Measurements from ENCODE around the gene ITIH2. TPM values are rescaled to one million over a fixed set of nuclear protein-coding genes. Genes with fewer than 3 reads are reported as not detected.

The ITIH2 gene, protein sequence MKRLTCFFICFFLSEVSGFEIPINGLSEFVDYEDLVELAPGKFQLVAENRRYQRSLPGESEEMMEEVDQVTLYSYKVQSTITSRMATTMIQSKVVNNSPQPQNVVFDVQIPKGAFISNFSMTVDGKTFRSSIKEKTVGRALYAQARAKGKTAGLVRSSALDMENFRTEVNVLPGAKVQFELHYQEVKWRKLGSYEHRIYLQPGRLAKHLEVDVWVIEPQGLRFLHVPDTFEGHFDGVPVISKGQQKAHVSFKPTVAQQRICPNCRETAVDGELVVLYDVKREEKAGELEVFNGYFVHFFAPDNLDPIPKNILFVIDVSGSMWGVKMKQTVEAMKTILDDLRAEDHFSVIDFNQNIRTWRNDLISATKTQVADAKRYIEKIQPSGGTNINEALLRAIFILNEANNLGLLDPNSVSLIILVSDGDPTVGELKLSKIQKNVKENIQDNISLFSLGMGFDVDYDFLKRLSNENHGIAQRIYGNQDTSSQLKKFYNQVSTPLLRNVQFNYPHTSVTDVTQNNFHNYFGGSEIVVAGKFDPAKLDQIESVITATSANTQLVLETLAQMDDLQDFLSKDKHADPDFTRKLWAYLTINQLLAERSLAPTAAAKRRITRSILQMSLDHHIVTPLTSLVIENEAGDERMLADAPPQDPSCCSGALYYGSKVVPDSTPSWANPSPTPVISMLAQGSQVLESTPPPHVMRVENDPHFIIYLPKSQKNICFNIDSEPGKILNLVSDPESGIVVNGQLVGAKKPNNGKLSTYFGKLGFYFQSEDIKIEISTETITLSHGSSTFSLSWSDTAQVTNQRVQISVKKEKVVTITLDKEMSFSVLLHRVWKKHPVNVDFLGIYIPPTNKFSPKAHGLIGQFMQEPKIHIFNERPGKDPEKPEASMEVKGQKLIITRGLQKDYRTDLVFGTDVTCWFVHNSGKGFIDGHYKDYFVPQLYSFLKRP
- not detected in 2 replicates for total RNA-seq

DNA sequence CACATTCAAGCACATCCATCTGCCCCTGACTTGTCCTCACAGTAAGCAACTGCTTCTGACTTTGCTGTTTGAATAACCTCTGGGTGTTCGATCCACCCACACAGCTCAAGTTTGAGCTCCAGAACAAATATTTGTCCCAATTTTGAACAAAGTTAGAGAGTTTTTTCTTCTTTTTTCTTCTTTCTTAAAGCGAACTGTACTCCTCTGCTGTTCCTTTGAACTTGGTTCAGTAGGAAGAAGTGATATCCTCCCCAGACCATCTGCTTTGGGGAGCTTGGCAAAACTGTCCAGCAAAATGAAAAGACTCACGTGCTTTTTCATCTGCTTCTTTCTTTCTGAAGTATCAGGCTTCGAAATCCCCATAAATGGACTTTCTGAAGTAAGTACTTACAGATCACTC is at the start of gene ITIH2:
Gene ITIH2 (plus strand): TSS at position 177 of the 400 bp plus-strand sequence. CDS start 119 bp downstream, at position 296.

DNA sequence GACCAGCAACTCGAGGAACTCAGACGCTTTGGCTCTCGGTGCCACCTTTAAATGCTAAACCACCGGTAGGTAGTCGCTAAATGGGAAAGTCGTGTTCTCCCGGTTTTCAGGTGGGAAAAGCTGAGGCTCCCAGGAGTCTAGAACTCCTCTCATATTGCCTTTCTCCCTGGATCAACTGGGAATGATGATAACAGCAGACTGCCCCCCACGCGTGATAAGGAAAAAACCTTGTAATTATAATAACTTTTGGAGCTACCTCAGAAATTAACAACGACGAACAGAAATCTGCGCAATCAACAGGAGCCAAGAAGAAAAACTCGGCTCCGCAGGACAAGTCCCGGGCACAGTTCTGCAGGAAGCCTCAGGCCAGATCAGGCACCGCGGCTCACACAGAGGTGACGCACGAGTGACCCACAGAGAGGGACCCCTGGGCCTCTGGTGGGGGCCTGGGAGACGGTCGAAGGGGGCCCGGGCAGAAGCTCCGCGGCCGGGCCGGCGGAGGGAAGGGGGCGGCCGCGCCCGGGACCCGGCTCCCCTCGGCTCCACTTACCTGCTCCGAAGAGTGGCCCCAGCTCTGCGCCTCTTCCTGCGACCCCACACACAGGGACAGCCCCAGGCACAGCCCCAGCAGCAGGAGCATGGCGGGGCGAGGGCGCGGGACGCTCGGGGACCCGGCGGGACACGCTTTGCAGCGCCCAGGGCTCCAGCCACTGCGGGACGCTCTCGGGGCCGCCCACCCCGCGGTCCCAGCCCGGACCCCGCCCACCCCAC is 36.7 kb upstream of the ITIH2 start, which contains the start of gene ITIH5:
Gene ITIH5 (minus strand): TSS at position 714 of the 771 bp plus-strand sequence. CDS start 74 bp downstream, at position 640.

DNA sequence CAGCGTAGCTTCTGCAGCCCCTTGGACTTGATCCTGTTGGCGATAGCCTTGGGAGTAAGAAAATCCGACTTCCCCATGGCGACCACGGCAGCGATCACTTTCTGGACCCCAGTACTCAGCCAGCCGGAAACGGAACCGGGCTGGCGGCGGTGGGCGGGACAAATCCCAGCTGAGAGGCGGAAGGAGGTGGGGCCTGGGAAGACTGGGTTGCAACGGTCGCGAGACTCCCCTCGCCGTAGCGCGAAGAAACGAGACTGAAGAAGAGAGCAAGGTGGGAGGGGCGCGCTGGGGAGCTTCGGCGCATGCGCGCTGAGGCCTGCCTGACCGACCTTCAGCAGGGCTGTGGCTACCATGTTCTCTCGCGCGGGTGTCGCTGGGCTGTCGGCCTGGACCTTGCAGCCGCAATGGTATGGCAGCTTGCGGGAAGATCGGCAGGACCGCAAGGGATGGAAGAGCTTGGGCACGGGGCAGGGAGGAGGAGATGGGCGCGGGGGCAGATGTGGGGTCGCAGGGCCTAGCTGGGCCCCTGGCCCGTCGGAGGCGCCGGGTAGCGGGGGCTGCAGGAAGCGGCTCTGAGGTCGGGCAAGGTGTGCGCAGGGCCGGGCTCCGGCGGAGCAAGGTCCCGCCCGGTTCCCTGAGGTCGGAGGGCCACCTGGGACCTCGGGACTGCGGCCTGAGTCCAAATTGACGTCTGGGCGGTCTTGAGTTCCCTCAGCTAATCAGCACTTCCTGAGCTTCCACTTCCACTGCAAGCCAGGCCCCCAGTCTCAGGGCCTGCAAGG is 84.9 kb downstream of the ITIH2 start, which contains the start of the genes ATP5F1C and KIN:
Gene ATP5F1C (plus strand): TSS at position 321 of the 782 bp plus-strand sequence. CDS start 31 bp downstream, at position 352.
Gene KIN (minus strand): TSS at position 137 of the 782 bp plus-strand sequence. CDS start 60 bp downstream, at position 77.

Other genes with a start within 250 kb of the ITIH2 start
- gene ITIH5, start 36.4 kb upstream of the ITIH2 start, total RNA-seq, result 0.07 TPM in 1 of 2 replicates, not detected in the other
- 5.5 and 5.9 TPM in 2 replicates for gene KIN, start 84.7 kb downstream of the ITIH2 start, total RNA-seq
- 165 and 170 TPM in 2 replicates for gene ATP5F1C, start 84.9 kb downstream of the ITIH2 start, total RNA-seq
- 2.4 and 3.1 TPM in 2 replicates for gene TAF3, start 115.2 kb downstream of the ITIH2 start, total RNA-seq

All from nasal cavity respiratory epithelium epithelial cell of viscerocranial mucosa (primary cell).